Hypothalamus (tissue), 51 donors: ENCODE data around the gene MARCHF10.

ENCODE experiments used
- DNase-seq, 51 donors: peaks; one replicate each; lab custom pipeline; 2025; lab: John Stamatoyannopoulos, UW

Gene MARCHF10

GRCh38 chr17:62666061-62666800 lies 141.9 kb downstream of the MARCHF10 start:
- DNase-seq, result no peak

GRCh38 chr17:62665599-62665998 lies 142.5 kb downstream of the MARCHF10 start:
- no peak for DNase-seq

DNA sequence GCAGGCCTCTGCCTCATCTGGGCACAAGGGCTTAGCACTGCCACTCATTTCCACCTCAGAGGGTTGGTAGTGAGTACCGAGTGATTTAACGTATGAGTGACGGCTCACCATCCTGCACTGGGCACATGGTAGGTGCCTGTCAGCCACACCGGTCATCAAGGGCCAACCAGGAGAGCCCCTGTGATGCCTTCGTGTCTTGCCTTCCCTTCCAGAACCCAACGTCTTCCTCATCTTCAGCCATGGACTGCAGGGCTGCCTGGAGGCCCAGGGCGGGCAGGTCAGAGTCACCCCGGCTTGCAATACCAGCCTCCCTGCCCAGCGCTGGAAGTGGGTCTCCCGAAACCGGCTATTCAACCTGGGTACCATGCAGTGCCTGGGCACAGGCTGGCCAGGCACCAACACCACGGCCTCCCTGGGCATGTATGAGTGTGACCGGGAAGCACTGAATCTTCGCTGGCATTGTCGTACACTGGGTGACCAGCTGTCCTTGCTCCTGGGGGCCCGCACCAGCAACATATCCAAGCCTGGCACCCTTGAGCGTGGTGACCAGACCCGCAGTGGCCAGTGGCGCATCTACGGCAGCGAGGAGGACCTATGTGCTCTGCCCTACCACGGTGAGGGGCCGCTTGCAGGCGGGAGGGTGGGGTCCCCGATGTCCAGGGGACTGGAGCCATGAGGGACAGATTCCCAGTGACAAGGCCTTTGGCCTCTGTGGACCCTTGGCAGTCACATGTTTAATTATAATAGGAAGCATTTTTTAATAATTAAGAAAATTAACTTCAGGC lies 143.6 kb downstream of the MARCHF10 start:
- no peak for DNase-seq

GRCh38 chr17:62663304-62663703 lies 144.8 kb downstream of the MARCHF10 start:
- no peak for DNase-seq

- DNase-seq, result no peak
These were observed 145.3 kb downstream of the MARCHF10 start for GRCh38 chr17:62662855-62663254.

DNA sequence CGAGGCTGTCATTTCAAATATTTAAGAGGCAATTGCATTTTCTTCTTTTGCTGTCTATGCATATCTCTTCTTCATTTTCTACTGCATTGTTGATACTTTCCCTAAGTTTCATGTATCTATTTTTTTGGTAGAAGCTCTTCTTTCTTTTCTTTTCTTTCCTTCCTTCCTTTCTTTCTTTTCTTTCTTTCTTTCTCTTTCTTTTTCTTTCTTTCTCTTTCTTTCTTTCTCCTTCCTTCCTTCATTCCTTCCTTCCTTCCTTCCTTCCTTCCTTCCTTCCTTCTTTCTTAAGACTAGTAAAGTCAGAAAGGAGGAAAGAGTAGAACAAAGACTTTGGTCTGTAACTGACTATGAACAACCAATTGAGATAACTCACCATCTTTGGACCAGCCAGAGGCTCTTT lies 146.8 kb downstream of the MARCHF10 start:
- no peak for DNase-seq

- DNase-seq, result no peak
These were observed 147.4 kb downstream of the MARCHF10 start for GRCh38 chr17:62660629-62661118.

DNA sequence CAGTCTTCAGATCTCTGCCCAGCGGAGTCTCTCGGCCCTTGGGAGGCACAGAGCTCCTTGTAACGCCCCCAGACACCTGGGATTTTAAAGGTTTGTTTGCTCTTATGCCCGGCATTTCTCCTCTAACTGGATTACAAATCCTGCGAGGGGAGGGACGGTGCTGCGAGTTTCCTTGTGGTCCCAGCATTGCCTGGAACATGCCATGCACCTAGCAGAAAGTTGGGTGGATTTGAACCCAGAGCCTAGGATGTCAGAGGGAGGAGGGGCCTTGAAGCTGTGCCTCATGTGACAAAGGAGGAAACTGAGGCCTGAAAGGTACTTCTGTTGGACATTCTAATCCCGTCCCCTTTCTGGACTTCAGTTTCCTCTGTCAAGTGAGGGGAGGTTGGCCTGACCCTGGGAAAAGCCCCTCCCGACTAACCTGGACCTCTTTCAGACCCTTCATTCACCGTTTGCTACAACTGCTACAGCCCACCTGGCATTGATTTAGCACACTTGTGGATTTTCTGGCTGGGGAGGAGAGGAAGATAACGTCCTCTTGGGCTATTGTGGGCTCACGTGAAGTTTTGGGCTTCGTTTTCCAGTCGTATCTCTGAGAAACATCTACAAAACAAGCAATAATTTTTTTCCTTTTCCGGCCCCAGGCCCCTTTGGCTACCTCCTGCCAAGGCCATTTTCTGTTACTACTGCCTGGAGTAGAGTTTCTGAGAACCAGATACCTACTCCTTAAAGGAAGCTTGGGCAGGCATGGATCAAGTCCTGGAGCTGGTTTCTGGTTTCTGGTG lies 149.8 kb downstream of the MARCHF10 start:
- no peak for DNase-seq

DNA sequence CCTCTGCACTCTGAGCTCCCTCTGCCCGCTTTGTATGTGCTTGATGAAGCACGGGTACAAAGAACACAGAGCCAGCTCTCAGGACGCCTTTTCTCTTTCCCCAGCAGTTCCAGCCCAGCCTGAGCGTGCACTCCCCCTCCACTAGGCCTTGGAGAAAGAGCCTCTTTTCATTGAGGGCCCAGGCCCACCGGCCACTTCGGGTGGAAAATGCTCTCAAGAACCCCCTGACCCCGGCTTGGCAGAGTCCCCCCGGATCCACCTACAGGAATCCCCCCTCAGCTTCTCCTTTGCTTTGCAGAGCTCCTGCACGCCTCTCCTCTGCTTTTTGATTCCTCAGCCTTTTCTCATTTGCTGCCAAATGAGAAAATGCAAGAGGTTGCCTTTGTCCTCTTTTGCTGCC lies 150.4 kb downstream of the MARCHF10 start:
- peak in 1 of 51 donors; percentile 13 for DNase-seq

DNA sequence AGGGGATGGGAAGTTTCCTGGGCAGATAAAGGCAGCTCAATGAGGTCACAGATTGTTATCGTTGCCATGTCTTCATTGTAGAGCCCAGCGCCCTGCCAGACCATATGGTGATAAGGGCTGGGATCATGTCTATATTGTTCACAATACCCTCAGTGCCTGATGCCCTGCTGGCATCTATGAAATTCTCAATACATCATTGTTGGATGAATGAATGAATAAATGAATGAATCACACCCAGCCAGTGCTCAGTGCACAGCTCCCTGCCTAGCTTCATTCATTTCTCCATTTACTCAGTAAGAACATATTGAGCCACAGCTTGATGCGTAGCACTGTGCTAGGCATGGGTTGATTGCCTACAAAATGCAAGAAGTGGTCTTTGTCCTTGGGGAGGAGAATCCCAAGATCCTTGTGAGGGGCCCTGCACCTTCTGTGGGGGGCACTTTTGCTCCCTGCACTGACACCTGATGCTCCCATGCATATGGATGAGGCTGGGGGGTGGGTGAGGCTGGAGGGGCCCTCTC lies 150.9 kb downstream of the MARCHF10 start:
- no peak for DNase-seq

GRCh38 chr17:62656446-62656845 lies 151.7 kb downstream of the MARCHF10 start:
- DNase-seq, result no peak

- DNase-seq, result no peak
These were observed 152.5 kb downstream of the MARCHF10 start for GRCh38 chr17:62655656-62656055.

DNA sequence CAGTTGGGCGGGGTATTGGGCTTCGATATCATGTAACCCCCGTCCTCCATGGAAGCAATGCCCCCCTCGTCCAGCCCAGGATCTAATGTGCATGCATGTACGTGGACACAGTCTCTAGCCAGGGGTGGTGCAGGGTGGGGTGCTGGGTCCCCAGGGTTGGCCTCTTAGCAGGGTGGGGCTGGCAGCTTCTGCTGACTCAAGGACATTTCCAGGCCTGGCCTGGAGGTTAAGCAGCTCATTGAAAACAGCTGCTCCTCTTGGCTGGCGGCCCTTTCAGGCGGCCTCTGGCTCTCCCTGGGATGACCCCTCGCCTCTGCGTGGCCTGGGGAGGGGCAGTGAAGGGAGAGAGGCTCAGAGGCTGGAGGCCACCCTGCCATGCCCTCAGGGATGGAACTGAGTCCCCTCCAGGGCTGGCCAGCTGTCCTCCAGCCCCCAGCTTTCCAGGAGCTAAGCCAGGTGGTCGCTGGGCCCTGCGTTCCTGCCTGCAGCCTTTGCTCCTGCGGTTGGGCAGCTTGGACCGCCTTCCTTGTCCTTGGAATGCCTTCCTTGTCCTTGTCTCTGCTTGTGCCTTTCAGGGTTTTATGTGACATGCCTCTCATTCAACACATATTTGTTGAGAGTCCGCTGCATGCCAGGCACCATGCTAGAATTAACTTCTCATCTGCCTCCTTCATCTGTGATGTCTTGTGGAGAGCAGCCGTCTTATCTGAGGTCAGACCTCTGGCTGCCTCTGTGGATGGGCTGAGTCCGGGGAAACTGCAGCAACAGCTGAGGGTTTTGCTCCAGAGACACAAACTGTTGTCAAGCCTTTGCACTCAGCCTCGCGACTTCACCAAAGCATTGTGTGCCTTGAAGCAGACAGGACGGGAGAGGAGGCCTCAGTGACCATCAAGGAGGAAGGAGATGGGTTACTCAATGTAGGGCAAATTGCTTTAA lies 154.0 kb downstream of the MARCHF10 start:
- no peak for DNase-seq

DNA sequence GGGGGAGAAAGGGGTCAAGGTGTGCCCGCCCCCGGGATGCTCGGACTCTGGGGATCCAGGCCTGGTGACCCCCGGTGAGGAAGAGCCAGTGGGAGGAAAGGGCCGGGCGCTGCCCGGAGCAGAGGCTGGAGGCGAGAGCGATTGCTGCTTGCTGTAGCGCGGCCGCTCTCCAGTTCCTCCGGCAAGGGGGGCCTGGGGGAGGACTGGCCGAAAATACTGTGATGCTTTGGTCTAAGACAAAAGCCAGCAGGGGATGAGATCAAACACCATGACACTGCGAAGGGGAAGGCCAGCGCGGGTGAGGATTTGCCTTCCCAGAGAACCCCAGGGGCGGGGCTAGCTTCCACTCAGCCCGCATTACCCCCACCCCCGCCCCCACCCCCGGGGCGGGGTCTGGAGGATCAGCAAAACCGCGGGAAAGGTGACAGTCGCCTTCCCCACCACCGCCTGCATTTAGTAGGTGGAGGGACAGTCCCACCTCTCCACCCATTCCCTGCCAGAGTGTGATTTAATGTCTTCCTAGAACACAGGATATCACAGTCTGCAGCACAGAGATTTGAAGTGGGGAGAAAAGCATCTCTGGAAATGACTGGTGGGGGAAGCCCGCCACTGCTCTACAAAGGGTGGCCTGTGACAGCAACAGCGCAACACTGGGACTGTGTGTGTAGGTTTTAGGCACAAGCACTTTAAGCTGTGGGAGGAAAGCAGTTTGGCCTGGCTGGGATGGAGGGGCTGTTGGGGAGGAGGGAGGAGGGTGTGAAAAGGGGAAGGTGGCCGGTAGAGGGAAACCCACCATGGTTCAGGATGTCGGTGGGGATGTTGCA lies 154.9 kb downstream of the MARCHF10 start:
- peak in 21 of 51 donors; percentile 13 to 56 (median 37) for DNase-seq

DNA sequence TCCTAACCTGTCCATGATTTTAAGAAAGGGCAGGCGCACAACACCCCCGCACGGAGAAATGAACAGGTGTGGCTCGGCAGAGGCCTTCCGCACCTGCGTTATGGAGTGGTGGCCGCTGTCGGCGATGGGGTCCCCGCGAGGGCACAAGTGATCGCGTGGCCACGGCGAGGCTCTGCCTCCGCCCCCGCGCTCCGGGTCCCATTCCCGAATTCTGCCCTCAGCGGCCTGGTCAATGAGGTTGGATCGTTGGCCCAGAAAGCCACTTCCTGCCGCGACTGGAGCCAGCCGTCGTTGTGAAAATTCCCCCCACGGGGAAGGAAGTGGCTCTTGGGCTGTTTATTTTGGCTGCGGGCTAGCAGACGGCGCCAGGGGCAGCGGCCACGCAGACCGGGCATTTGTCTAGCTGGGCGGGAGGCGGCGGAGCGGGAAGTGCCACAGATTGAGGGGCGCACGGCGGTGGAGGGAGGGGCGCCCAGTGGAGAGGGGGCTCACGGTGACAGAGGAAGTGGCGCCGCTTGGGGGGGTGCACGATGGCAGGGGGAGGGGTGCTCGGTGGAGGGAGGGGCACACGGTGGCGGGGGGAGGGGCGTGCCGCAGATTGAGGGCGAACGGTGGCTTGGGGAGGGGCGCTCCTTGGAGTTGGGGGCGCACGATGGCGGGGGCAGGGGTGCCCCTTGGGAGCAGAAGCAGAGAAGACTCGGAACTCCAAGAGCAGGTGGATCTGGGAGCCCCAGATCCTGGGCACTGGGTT lies 155.7 kb downstream of the MARCHF10 start:
- peak in 19 of 51 donors; percentile 8 to 47 (median 28) for DNase-seq
